ENCODE results near the gene INPP4A.

INPP4A gene

GRCh38 chr2:98541906-98542305 is 97.2 kb downstream of the INPP4A start:
- DNase-seq (ENCODE audit: low read depth in 2 of 2), result no peak

GRCh38 chr2:98543214-98543613 is 98.6 kb downstream of the INPP4A start:
- DNase-seq (ENCODE audit: low read depth in 2 of 2), result no peak

GRCh38 chr2:98543842-98544241 is 99.2 kb downstream of the INPP4A start:
- DNase-seq (ENCODE audit: low read depth in 2 of 2), result no peak

GRCh38 chr2:98545591-98545990 is 100.9 kb downstream of the INPP4A start:
- DNase-seq (ENCODE audit: low read depth in 2 of 2), result no peak

- DNase-seq (ENCODE audit: low read depth in 2 of 2), result no peak
Observed at GRCh38 chr2:98546186-98546585, 101.5 kb downstream of the INPP4A start.

GRCh38 chr2:98547092-98547790 is 102.6 kb downstream of the INPP4A start:
- DNase-seq (ENCODE audit: low read depth in 2 of 2), result no peak

- no peak for DNase-seq (ENCODE audit: low read depth in 2 of 2)
Observed at GRCh38 chr2:98548920-98549818, 104.5 kb downstream of the INPP4A start.

- no peak for DNase-seq (ENCODE audit: low read depth in 2 of 2)
Observed at GRCh38 chr2:98550165-98550564, 105.5 kb downstream of the INPP4A start.

- no peak for DNase-seq (ENCODE audit: low read depth in 2 of 2)
Observed at GRCh38 chr2:98551316-98551715, 106.7 kb downstream of the INPP4A start.

- DNase-seq (ENCODE audit: low read depth in 2 of 2), result no peak
Observed at GRCh38 chr2:98552499-98553179, 108.0 kb downstream of the INPP4A start.

GRCh38 chr2:98554116-98554861 is 109.6 kb downstream of the INPP4A start:
- DNase-seq (ENCODE audit: low read depth in 2 of 2), result no peak

GRCh38 chr2:98555696-98556095 is 111.0 kb downstream of the INPP4A start:
- DNase-seq (ENCODE audit: low read depth in 2 of 2), result no peak

- DNase-seq (ENCODE audit: low read depth in 2 of 2), result no peak
Observed at GRCh38 chr2:98556344-98557033, 111.8 kb downstream of the INPP4A start.

GRCh38 chr2:98558852-98559530 is 114.3 kb downstream of the INPP4A start:
- DNase-seq (ENCODE audit: low read depth in 2 of 2), result no peak

- no peak for DNase-seq (ENCODE audit: low read depth in 2 of 2)
Observed at GRCh38 chr2:98559581-98559980, 114.9 kb downstream of the INPP4A start.

- no peak for DNase-seq (ENCODE audit: low read depth in 2 of 2)
Observed at GRCh38 chr2:98560256-98560771, 115.7 kb downstream of the INPP4A start.

GRCh38 chr2:98561018-98561417 is 116.4 kb downstream of the INPP4A start:
- DNase-seq (ENCODE audit: low read depth in 2 of 2), result no peak

- DNase-seq (ENCODE audit: low read depth in 2 of 2), result no peak
Observed at GRCh38 chr2:98561902-98562695, 117.4 kb downstream of the INPP4A start.

GRCh38 chr2:98563394-98563793 is 118.7 kb downstream of the INPP4A start:
- DNase-seq (ENCODE audit: low read depth in 2 of 2), result no peak

Measured in stimulated activated CD8-positive, alpha-beta memory T cell treated with anti-CD3 and anti-CD28 coated beads, Interleukin-15, amount 100 ng/mL, for 4 hours (primary cell).